GM12892 (cell line): ENCODE measurements around the gene NUP210L.

ENCODE experiments used
- POLR2A ChIP-seq: IDR thresholded peaks from 2 replicates; pipeline ENCODE4 v1.6.1; 2011; ENCODE audit warnings: low read depth, low read length, control low read depth
- POLR2AphosphoS5 ChIP-seq: IDR thresholded peaks from 2 replicates; pipeline ENCODE4 v1.6.1; 2011; ENCODE audit warnings: low read depth, low read length, control low read depth
- TAF1 ChIP-seq: IDR thresholded peaks from 2 replicates; pipeline ENCODE4 v1.6.1; 2011; ENCODE audit warnings: low read depth, mild to moderate bottlenecking, control low read depth, low read length, borderline replicate concordance

DNA sequence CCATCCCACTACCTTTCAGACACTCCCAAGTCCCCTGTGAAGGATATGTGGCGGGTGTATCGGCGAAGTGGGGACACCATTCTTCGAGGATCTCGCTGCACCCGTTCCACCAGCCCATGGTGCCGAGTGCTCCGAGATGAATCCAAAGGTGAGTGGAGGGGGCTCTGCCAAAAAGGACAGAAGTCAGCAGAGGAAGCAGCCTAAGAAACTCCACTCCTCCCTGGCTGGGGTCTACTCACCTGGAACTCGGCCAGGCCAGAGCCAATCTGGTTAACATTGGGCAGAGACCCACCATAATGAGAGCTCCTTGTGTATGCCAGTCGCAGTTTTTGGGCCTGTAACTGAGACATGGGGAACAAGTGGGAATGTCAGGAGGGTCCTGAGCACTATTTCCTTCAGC is 200.0 kb downstream of the NUP210L start:
- TF ChIP-seq POLR2A (no peak), TAF1 (no peak), POLR2AphosphoS5 (no peak)
